SJSA1 (cell line): Measurements from ENCODE around the gene FHIT. TPM values are rescaled to one million over a fixed set of nuclear protein-coding genes. Genes with fewer than 3 reads are reported as not detected.

Experiments
- DNase-seq, 2 experiments: peaks; one replicate each; pipeline ENCODE4 v3.0.0-alpha.2; 2015 to 2020; ENCODE audit warnings: low spot score in 2 of 2, low read depth in 1 of 2
- H3K27ac ChIP-seq: fragments of 250-450 bp; sonication (Bioruptor Pico); 2 replicates; pipeline ENCODE4 v1.5.1; 2020; ENCODE audit warnings: mild to moderate bottlenecking, moderate library complexity
- H3K27me3 ChIP-seq: fragments of 250-450 bp; sonication (Bioruptor Pico); replicated peaks from 2 replicates; pipeline ENCODE4 v1.5.1; 2020; ENCODE audit warnings: mild to moderate bottlenecking, moderate library complexity
- H3K36me3 ChIP-seq: fragments of 250-450 bp; sonication (Bioruptor Pico); 2 replicates; pipeline ENCODE4 v1.5.1; 2020; ENCODE audit warnings: mild to moderate bottlenecking
- H3K4me1 ChIP-seq: fragments of 250-450 bp; sonication (Bioruptor Pico); replicated peaks from 2 replicates; pipeline ENCODE4 v1.6.1; 2021; ENCODE audit warnings: mild to moderate bottlenecking
- H3K4me3 ChIP-seq: fragments of 250-450 bp; sonication (Bioruptor Pico); 2 replicates; pipeline ENCODE4 v1.5.1; 2020; ENCODE audit warnings: mild to moderate bottlenecking
- H3K9me3 ChIP-seq: fragments of 250-450 bp; sonication (Bioruptor Pico); replicated peaks from 2 replicates; pipeline ENCODE4 v1.5.1; 2020; ENCODE audit warnings: mild to moderate bottlenecking
- total RNA-seq: library from RNA; depleted of rRNA; stranded (reverse); fragments of >200 nt; shearing (Covaris generic); gene quantifications from 2 replicates; pipeline ENCODE4 v1.2.3, GENCODE V29; 2014

The FHIT gene
- total RNA-seq, 1 experiment from 2014 or later = not detected

GRCh38 chr3:59734061-59734460, 1517.2 kb downstream of the FHIT start:
- Histone ChIP-seq H3K27ac (no peak overlapping the region), H3K36me3 (no peaks in the 10 kb centered on the region), H3K4me3 (no peak overlapping the region), H3K4me1 (no peaks in the 10 kb centered on the region), H3K9me3 (no peaks in the 10 kb centered on the region), H3K27me3 (no peaks in the 10 kb centered on the region)
- DNase-seq = no peak

- Histone ChIP-seq H3K4me3 (no peak overlapping the region), H3K9me3 (no peaks in the 10 kb centered on the region), H3K36me3 (no peaks in the 10 kb centered on the region), H3K4me1 (no peaks in the 10 kb centered on the region), H3K27ac (no peak overlapping the region), H3K27me3 (no peaks in the 10 kb centered on the region)
- no peak for DNase-seq
These were observed 1518.0 kb downstream of the FHIT start for GRCh38 chr3:59733041-59733809.

- Histone ChIP-seq H3K9me3 (no peaks in the 10 kb centered on the region), H3K27ac (no peak overlapping the region), H3K27me3 (no peaks in the 10 kb centered on the region), H3K36me3 (no peaks in the 10 kb centered on the region), H3K4me1 (no peaks in the 10 kb centered on the region), H3K4me3 (no peak overlapping the region)
- DNase-seq = no peak
These were observed 1519.3 kb downstream of the FHIT start for GRCh38 chr3:59731943-59732342.

GRCh38 chr3:59730591-59730990, 1520.7 kb downstream of the FHIT start:
- Histone ChIP-seq H3K27me3 (no peaks in the 10 kb centered on the region), H3K4me3 (no peak overlapping the region), H3K36me3 (no peaks in the 10 kb centered on the region), H3K9me3 (no peaks in the 10 kb centered on the region), H3K4me1 (no peaks in the 10 kb centered on the region), H3K27ac (no peak overlapping the region)
- no peak for DNase-seq

GRCh38 chr3:59728587-59728908, 1522.7 kb downstream of the FHIT start:
- no peaks in the 10 kb centered on the region for H3K27me3 ChIP-seq
- no peaks in the 10 kb centered on the region for H3K9me3 ChIP-seq
- DNase-seq = no peak
- no peaks in the 10 kb centered on the region for H3K4me1 ChIP-seq
- no peak overlapping the region for H3K27ac ChIP-seq
- no peak overlapping the region for H3K4me3 ChIP-seq
- H3K36me3 ChIP-seq = no peaks in the 10 kb centered on the region

GRCh38 chr3:59727902-59728586, 1523.2 kb downstream of the FHIT start:
- Histone ChIP-seq H3K27me3 (no peaks in the 10 kb centered on the region), H3K9me3 (no peaks in the 10 kb centered on the region), H3K36me3 (no peaks in the 10 kb centered on the region), H3K4me3 (no peak overlapping the region), H3K27ac (no peak overlapping the region), H3K4me1 (no peaks in the 10 kb centered on the region)
- DNase-seq = no peak

GRCh38 chr3:59726279-59726678, 1525.0 kb downstream of the FHIT start:
- H3K4me1 ChIP-seq = no peaks in the 10 kb centered on the region
- H3K9me3 ChIP-seq = no peaks in the 10 kb centered on the region
- H3K36me3 ChIP-seq = no peaks in the 10 kb centered on the region
- no peaks in the 10 kb centered on the region for H3K27me3 ChIP-seq
- no peak overlapping the region for H3K4me3 ChIP-seq
- H3K27ac ChIP-seq = no peak overlapping the region
- DNase-seq = no peak

GRCh38 chr3:59717679-59718205, 1533.5 kb downstream of the FHIT start:
- H3K4me1 ChIP-seq = no peaks in the 10 kb centered on the region
- H3K27me3 ChIP-seq = no peaks in the 10 kb centered on the region
- no peaks in the 10 kb centered on the region for H3K9me3 ChIP-seq
- H3K4me3 ChIP-seq = no peak overlapping the region
- H3K27ac ChIP-seq = no peak overlapping the region
- no peaks in the 10 kb centered on the region for H3K36me3 ChIP-seq
- no peak for DNase-seq

GRCh38 chr3:59714066-59714465, 1537.2 kb downstream of the FHIT start:
- no peaks in the 10 kb centered on the region for H3K9me3 ChIP-seq

GRCh38 chr3:59710554-59710953, 1540.7 kb downstream of the FHIT start:
- Histone ChIP-seq H3K9me3 (no peaks in the 10 kb centered on the region), H3K4me3 (no peak overlapping the region), H3K27ac (no peak overlapping the region), H3K4me1 (no peaks in the 10 kb centered on the region), H3K27me3 (no peaks in the 10 kb centered on the region), H3K36me3 (no peaks in the 10 kb centered on the region)
- no peak for DNase-seq

More at GRCh38 chr3:59714066-59714465, 1537.2 kb downstream of the FHIT start:
- DNase-seq = no peak
- no peaks in the 10 kb centered on the region for H3K27me3 ChIP-seq
- no peaks in the 10 kb centered on the region for H3K36me3 ChIP-seq
- H3K4me3 ChIP-seq = no peak overlapping the region
- no peaks in the 10 kb centered on the region for H3K4me1 ChIP-seq
- H3K27ac ChIP-seq = no peak overlapping the region

GRCh38 chr3:59709702-59710553, 1541.3 kb downstream of the FHIT start:
- H3K27ac ChIP-seq = no peak overlapping the region
- no peaks in the 10 kb centered on the region for H3K4me1 ChIP-seq
- no peaks in the 10 kb centered on the region for H3K36me3 ChIP-seq
- H3K4me3 ChIP-seq = no peak overlapping the region
- DNase-seq = no peak
- no peaks in the 10 kb centered on the region for H3K9me3 ChIP-seq
- no peaks in the 10 kb centered on the region for H3K27me3 ChIP-seq

- no peaks in the 10 kb centered on the region for H3K27me3 ChIP-seq
- no peaks in the 10 kb centered on the region for H3K9me3 ChIP-seq
- no peak overlapping the region for H3K27ac ChIP-seq
- no peak overlapping the region for H3K4me3 ChIP-seq
- H3K36me3 ChIP-seq = no peaks in the 10 kb centered on the region
- no peaks in the 10 kb centered on the region for H3K4me1 ChIP-seq
- no peak for DNase-seq
These were observed 1543.0 kb downstream of the FHIT start for GRCh38 chr3:59708202-59708601.

- H3K27ac ChIP-seq = no peak overlapping the region
These were observed 1547.0 kb downstream of the FHIT start for GRCh38 chr3:59704292-59704691.

More at GRCh38 chr3:59704292-59704691, 1547.0 kb downstream of the FHIT start:
- Histone ChIP-seq H3K27me3 (no peaks in the 10 kb centered on the region), H3K9me3 (no peaks in the 10 kb centered on the region), H3K4me1 (no peaks in the 10 kb centered on the region), H3K4me3 (no peak overlapping the region), H3K36me3 (no peaks in the 10 kb centered on the region)
- DNase-seq = no peak
